GM23248 (cell line): ENCODE results near the gene GATA5.

Experiments
- EZH2 ChIP-seq: fragments of 200-600 bp; sonication (generic); IDR thresholded peaks from 2 replicates; pipeline ENCODE4 v1.6.1; 2018; ENCODE audit warnings: antibody characterized with exemption, mild to moderate bottlenecking; ENCODE audit not compliant: insufficient read depth, poor library complexity, severe bottlenecking
- EZH2phosphoT487 ChIP-seq: fragments of 200-600 bp; sonication (generic); IDR thresholded peaks from 2 replicates; pipeline ENCODE4 v1.6.1; 2018; ENCODE audit warnings: antibody characterized with exemption, moderate library complexity, mild to moderate bottlenecking, low read depth; ENCODE audit not compliant: insufficient read depth

DNA sequence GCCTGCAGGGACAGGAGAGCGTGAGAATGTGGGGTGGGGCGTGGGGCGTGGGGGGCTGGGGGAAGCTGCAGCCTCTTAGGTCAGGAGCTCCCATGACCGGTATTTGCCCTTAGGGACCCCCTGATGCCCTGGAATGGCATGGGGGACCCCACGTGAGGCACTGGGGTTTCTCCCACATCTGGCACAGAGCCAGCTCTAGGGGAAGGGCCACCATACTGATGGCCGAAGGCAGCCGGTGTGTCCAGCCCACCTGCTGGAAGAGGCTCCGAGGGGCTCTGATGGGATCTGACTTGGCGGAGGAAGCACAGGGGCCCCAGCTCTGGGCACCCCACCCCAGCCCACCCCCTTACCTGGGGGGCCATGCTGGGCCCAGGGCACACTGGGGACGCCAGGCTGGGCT, 10.8 kb downstream of the GATA5 start:
- TF ChIP-seq EZH2 (no peak), EZH2phosphoT487 (no peak)
